ENCODE results near the gene PTPRN2.
"Not testable (repeated sequence)": the region's sequence is repeated elsewhere in the genome, so short reads cannot be mapped to it uniquely, and the experiment has no call there.

The PTPRN2 gene

GRCh38 chr7:158432369-158433341 is 155.0 kb downstream of the PTPRN2 start:
- peak; percentile 97 for DNase-seq

- peak; percentile 31 for DNase-seq
Measured at GRCh38 chr7:158431941-158432347, 155.7 kb downstream of the PTPRN2 start.

DNA sequence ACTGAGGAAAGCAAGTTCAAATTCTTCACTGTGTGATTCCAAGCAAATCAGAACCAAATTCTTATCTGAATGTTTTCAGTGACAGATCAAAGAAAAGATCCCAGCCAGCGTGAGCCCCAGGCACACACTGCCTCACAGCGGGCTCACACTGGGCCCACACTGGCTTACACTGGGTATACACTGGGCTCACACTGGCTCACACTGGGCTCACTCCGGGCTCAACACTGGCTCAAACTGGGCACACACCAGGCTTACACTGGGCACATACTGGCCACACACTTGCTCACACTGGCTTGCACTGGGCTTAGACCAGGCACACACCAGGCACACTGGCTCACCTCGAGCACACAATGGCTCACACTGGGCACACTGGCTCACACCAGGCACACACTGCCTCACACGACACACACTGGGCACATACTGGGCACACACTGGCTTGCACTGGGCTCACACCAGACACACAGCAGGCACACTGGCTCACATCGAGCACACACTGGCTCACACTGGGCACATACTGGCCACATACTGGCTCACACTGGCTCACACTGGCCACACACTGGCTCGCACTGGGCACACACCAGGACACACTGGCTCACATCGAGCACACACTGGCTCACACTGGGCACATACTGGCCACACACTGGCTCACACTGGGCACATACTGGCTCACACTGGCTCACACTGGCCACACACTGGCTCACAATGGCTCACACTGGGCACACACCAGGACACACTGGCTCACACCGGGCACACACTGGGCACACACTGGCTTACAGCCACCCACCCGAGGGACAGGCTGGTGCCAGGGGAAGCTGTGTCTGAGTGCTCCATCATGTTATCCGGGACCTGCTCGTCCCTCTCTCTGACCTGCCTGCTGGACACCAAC is 156.3 kb downstream of the PTPRN2 start:
- no peak for DNase-seq

DNA sequence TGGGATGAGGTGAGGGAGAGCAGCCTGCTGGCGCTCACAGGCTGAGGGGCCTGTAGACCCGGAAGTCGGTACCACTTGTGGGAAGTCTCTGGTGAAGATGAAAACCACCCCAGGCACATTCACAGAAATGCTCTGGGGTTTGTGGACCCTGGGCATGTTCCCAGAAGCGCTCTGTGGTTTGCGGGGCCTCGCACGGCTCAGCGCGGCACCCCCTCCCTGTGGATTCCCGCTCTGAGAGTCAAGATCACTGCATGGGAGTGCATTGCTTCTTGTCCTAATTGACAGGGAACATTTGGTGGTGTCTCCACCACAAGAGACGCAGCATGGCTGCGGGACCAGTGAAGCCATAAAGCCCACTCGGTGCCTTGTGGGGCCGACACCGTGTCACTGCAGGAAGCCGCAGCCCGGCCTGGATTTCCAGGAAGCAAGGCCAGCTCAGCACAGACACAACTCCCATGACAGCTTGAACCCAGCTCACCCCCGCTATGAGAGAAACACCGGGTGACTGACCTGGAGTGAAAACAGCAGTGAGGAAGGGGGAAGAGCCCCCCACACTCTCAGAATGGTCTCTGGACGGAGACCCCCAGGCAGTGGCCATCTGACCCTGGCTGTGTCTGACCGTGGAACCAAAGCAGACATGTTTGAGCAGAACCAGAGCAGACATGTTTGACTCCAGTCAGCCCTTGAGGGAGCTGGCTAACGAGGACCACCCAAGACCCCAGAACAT is 157.2 kb downstream of the PTPRN2 start:
- no peak for DNase-seq

DNA sequence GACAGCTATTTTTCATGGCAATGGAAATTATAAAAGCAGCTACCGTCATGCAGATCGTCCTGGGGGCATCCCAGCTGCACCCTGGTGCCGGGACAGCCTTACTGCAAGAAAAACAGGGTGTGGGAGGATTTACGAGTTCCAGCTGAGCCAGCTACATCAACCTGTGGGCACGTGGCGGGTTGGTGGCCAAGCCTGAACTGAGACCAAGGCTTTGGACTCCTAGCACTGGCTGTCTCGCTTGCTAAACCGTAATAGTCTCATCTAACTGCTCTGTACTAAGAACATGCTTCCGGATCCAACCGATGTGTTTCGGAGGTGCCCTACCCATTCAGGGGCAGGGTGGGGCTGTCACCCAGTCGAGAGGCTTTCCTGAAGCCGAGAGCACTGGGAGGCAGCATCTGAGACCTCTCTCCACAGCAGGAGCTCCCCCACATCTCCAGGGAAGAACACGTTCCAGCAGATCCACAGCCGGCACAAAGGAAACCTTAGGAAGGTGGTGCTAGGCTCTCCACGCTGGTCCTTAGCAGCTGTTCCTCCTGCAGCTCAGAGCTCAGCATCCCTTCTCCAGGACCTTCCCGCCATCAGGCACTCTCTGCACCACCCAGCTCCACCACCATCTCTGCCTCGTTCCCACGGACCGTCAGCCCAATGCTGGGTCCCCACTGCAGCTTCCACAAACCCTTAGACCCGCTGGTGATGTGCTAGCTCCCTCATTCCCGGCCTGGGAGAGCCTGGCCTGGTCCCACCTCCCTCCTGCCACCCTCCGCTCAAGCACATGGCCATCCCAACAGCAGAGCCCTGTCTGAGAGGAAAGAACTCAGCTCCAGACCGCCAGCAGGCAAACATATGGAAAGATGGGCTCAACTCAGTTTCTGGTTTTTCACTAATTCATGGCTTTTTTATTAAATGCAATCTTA is 158.5 kb downstream of the PTPRN2 start:
- no peak for DNase-seq

GRCh38 chr7:158428131-158428836 is 159.3 kb downstream of the PTPRN2 start:
- DNase-seq, result no peak

GRCh38 chr7:158425676-158426075 is 161.9 kb downstream of the PTPRN2 start:
- not testable (repeated sequence) for DNase-seq

GRCh38 chr7:158424531-158424930 is 163.1 kb downstream of the PTPRN2 start:
- DNase-seq, result no peak

GRCh38 chr7:158424011-158424410 is 163.6 kb downstream of the PTPRN2 start:
- no peak for DNase-seq

- DNase-seq, result no peak
Measured at GRCh38 chr7:158422887-158423560, 164.6 kb downstream of the PTPRN2 start.

GRCh38 chr7:158422196-158422886 is 165.3 kb downstream of the PTPRN2 start:
- no peak for DNase-seq

- no peak for DNase-seq
Measured at GRCh38 chr7:158421361-158421760, 166.3 kb downstream of the PTPRN2 start.

DNA sequence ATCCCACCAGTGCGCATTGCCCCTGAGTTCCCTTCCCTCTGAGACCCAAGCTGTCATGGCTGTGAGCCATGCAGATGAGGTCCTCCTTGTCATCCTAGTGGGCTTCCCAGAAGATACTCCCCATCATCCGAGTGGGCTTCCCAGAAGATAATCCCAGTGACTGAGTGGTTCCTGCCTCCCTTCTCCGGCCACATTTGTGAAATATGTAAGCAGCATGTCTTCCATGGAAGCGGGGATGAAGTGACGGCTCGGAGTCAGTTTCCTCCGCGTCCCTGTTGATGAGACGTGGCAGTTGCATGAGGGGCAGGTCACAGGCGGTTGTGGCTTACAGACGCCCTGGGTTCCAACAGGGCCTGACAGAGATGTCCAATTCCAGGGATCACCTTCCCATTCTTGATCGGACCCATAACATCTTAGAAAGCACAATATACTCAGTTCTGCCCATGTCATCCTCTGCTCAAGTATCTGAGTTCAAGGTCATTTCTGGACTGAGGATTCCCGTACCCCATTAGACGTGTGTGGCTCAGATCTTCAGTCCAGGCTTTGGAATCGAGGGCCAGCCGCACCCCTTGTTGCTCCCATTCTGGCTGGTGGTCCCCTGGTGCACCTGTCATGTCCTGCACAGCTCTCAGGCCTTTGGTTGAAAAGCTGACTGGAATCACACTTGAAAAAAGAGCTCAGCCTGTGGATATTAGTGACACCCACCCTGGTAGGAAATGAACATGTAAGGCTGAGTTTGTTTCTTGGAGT is 166.9 kb downstream of the PTPRN2 start:
- DNase-seq, result no peak

- no peak for DNase-seq
Measured at GRCh38 chr7:158419238-158419785, 168.3 kb downstream of the PTPRN2 start.

GRCh38 chr7:158418395-158418794 is 169.2 kb downstream of the PTPRN2 start:
- DNase-seq, result not testable (repeated sequence)

DNA sequence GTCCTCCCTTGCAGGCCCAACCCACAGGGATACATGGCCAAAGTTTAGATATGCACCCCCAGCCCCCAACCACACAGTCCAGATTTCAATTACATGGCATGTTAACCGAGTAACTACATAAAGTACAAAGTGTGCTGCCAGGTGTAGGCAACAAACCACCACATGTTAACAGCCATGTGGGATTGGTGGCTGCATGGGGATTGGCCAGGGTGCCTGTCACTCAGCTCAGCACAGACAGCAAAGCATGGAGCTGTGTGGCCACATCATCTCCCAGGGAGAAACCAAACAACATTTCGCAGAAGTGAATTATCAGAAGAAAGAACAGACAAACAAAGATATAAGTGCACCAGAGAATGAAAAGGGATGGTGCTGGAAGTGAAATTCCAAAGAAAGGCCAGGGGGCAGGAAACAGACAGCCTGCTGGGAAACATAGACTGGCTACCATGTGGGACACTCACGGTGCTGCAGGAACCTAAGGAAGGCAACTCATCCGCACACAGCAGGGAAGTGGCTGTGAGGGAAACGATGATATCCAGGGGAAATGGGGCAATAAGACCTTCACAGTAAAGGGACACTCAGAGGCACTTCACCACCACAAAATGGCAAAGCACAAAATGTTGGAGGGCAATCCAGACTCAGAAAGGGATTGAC is 171.2 kb downstream of the PTPRN2 start:
- DNase-seq, result no peak

GRCh38 chr7:158415316-158415715 is 172.3 kb downstream of the PTPRN2 start:
- no peak for DNase-seq

DNA sequence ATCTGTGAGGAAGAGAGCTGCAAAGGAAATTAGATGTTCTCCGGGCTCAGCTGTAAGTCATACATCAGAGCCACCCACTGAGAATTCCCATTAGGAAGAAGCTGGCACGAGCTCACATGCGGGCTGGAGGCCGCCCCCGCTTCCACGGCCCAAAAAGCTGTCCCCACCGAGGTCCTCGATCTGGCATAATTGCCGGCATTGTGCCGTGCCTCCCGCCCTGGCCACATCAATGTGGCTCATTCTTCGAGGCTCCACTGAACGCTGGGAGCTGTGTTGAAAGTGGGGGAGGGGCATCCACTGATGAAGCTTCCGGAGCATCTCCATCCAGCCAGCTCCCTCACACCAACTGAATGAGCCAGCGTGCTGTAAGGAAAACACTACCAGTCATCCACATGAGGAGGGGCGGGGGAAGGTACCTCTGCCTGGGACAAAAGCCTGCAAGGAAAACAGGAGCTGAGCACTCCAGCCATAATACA is 173.1 kb downstream of the PTPRN2 start:
- peak; percentile 94 for DNase-seq
